HEK293 (cell line): ENCODE measurements around the gene BRINP2.
A peak's percentile ranks its signal among the peaks of the same experiment; 100 is the strongest.

Experiments
- KLF16 ChIP-seq: fragments of 450-650 bp; formaldehyde crosslinking; IDR thresholded peaks from 2 replicates; pipeline ENCODE4 v1.5.1; 2017; ENCODE audit warnings: missing biosample characterization, missing genetic modification characterization
- OSR2 ChIP-seq: fragments of 450-650 bp; formaldehyde crosslinking; IDR thresholded peaks from 2 replicates; pipeline ENCODE4 v1.5.1; 2016; ENCODE audit warnings: missing biosample characterization, missing genetic modification characterization
- OVOL3 ChIP-seq: fragments of 450-650 bp; formaldehyde crosslinking; IDR thresholded peaks from 2 replicates; pipeline ENCODE4 v1.5.1; 2016; ENCODE audit warnings: missing biosample characterization, missing genetic modification characterization
- PATZ1 ChIP-seq: fragments of 450-650 bp; formaldehyde crosslinking; IDR thresholded peaks from 2 replicates; pipeline ENCODE4 v1.5.1; 2016; ENCODE audit warnings: missing biosample characterization, missing genetic modification characterization
- PRDM4 ChIP-seq: fragments of 450-650 bp; formaldehyde crosslinking; IDR thresholded peaks from 2 replicates; pipeline ENCODE4 v1.5.1; 2017; ENCODE audit warnings: missing biosample characterization, missing genetic modification characterization
- ZBTB17 ChIP-seq: fragments of 450-650 bp; formaldehyde crosslinking; IDR thresholded peaks from 2 replicates; pipeline ENCODE4 v1.5.1; 2016; ENCODE audit warnings: missing biosample characterization, missing genetic modification characterization
- ZBTB44 ChIP-seq: fragments of 450-650 bp; IDR thresholded peaks from 2 replicates; pipeline ENCODE4 v1.5.1; 2018; ENCODE audit warnings: missing biosample characterization, mild to moderate bottlenecking, missing genetic modification characterization
- ZNF140 ChIP-seq: fragments of 450-650 bp; formaldehyde crosslinking; IDR thresholded peaks from 2 replicates; pipeline ENCODE4 v1.5.1; 2016; ENCODE audit warnings: missing biosample characterization, missing genetic modification characterization
- ZNF146 ChIP-seq: fragments of 450-650 bp; formaldehyde crosslinking; IDR thresholded peaks from 2 replicates; pipeline ENCODE4 v1.5.1; 2016; ENCODE audit warnings: missing biosample characterization, missing genetic modification characterization
- ZNF19 ChIP-seq: fragments of 450-650 bp; formaldehyde crosslinking; IDR thresholded peaks from 2 replicates; pipeline ENCODE4; 2016; ENCODE audit warnings: missing biosample characterization, missing genetic modification characterization, low read depth
- ZNF214 ChIP-seq: fragments of 450-650 bp; formaldehyde crosslinking; IDR thresholded peaks from 2 replicates; pipeline ENCODE4 v1.5.1; 2017; ENCODE audit warnings: missing biosample characterization, mild to moderate bottlenecking, missing genetic modification characterization, borderline replicate concordance
- ZNF223 ChIP-seq: fragments of 450-650 bp; formaldehyde crosslinking; IDR thresholded peaks from 2 replicates; pipeline ENCODE4 v1.5.1; 2016; ENCODE audit warnings: missing biosample characterization, missing genetic modification characterization
- ZNF24 ChIP-seq: fragments of 450-650 bp; formaldehyde crosslinking; IDR thresholded peaks from 2 replicates; pipeline ENCODE4 v1.5.1; 2016; ENCODE audit warnings: missing biosample characterization, missing genetic modification characterization
- ZNF341 ChIP-seq: fragments of 450-650 bp; formaldehyde crosslinking; IDR thresholded peaks from 2 replicates; pipeline ENCODE4; 2016; ENCODE audit warnings: low read depth, missing biosample characterization, missing genetic modification characterization
- ZNF449 ChIP-seq: fragments of 450-650 bp; formaldehyde crosslinking; IDR thresholded peaks from 2 replicates; pipeline ENCODE4 v1.5.1; 2017; ENCODE audit warnings: missing biosample characterization, mild to moderate bottlenecking, missing genetic modification characterization, moderate library complexity
- ZNF621 ChIP-seq: fragments of 450-650 bp; formaldehyde crosslinking; IDR thresholded peaks from 2 replicates; pipeline ENCODE4 v1.5.1; 2017; ENCODE audit warnings: missing biosample characterization, missing genetic modification characterization
- TF ChIP-seq, protein P1 (sequence below): fragments of 450-650 bp; formaldehyde crosslinking; IDR thresholded peaks from 2 replicates; pipeline ENCODE4 v1.5.1; 2016; ENCODE audit warnings: missing biosample characterization, missing genetic modification characterization
- TF ChIP-seq, protein P2 (sequence below): fragments of 450-650 bp; formaldehyde crosslinking; IDR thresholded peaks from 2 replicates; pipeline ENCODE4 v1.5.1; 2016; ENCODE audit warnings: missing biosample characterization, missing genetic modification characterization

BRINP2 gene

GRCh38 chr1:177142791-177143271 lies 27.9 kb upstream of the BRINP2 start (continued):
- TF ChIP-seq ZNF140 (no peak), ZNF621 (tag by site-specific recombination) (no peak), KLF16 (tag by site-specific recombination) (no peak), OSR2 (peak; percentile 38; the same call in 1 of the 2 replicates), ZNF19 (tag by site-specific recombination) (no peak), ZNF24 (tag by site-specific recombination) (no peak), OVOL3 (tag by site-specific recombination) (no peak), ZBTB17 (peak; percentile 55), ZNF341 (tag by site-specific recombination) (peak; percentile 69), ZBTB44 (peak; percentile 72; the same call in 1 of the 2 replicates), PATZ1 (no peak), ZNF146 (tag by site-specific recombination) (no peak), PRDM4 (tag by site-specific recombination) (peak; percentile 39; the same call in 1 of the 2 replicates), ZNF223 (tag by site-specific recombination) (no peak), ZNF214 (no peak), ZNF449 (tag by site-specific recombination) (no peak)
- TF ChIP-seq, protein P1, sequence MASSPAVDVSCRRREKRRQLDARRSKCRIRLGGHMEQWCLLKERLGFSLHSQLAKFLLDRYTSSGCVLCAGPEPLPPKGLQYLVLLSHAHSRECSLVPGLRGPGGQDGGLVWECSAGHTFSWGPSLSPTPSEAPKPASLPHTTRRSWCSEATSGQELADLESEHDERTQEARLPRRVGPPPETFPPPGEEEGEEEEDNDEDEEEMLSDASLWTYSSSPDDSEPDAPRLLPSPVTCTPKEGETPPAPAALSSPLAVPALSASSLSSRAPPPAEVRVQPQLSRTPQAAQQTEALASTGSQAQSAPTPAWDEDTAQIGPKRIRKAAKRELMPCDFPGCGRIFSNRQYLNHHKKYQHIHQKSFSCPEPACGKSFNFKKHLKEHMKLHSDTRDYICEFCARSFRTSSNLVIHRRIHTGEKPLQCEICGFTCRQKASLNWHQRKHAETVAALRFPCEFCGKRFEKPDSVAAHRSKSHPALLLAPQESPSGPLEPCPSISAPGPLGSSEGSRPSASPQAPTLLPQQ, result no peak
- TF ChIP-seq, protein P2, sequence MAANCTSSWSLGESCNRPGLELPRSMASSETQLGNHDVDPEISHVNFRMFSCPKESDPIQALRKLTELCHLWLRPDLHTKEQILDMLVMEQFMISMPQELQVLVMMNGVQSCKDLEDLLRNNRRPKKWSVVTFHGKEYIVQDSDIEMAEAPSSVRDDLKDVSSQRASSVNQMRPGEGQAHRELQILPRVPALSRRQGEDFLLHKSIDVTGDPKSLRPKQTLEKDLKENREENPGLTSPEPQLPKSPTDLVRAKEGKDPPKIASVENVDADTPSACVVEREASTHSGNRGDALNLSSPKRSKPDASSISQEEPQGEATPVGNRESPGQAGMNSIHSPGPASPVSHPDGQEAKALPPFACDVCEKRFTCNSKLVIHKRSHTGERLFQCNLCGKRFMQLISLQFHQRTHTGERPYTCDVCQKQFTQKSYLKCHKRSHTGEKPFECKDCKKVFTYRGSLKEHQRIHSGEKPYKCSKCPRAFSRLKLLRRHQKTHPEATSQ (tag by site-specific recombination), result no peak
- TF ChIP-seq, all 188 proteins: peak for 12
